Right atrium auricular region (tissue), 2 donors: Measurements from ENCODE around the gene NDUFA8. TPM values are rescaled to one million over a fixed set of nuclear protein-coding genes. Genes with fewer than 3 reads are reported as not detected.

Experiments
- DNase-seq: peaks from one replicate; pipeline ENCODE4 v3.0.0-alpha.2; 2019; ENCODE audit warnings: low spot score
- H3K27ac ChIP-seq, 2 donors: fragments of 200-600 bp; sonication (generic); 1 replicate in 1 of 2; 2 replicates in 1 of 2; pipeline ENCODE4 v1.5.1; 2016 to 2019
- H3K27me3 ChIP-seq, 2 donors: fragments of 200-600 bp; sonication (generic); one replicate each; pipeline versions ENCODE4 v1.5.1 to v1.6.0; 2017 to 2019
- H3K36me3 ChIP-seq: fragments of 200-600 bp; sonication (generic); one replicate; pipeline ENCODE4 v1.5.1; 2016
- H3K4me1 ChIP-seq, 2 donors: fragments of 200-600 bp; sonication (generic); one replicate each; pipeline versions ENCODE4 v1.5.1 to v1.6.0; 2017 to 2019
- H3K4me3 ChIP-seq, 2 donors: fragments of 200-600 bp; sonication (generic); 1 replicate in 1 of 2; 2 replicates in 1 of 2; pipeline ENCODE4 v1.5.1; 2017 to 2019; ENCODE audit warnings: mild to moderate bottlenecking in 1 of 2, moderate library complexity in 1 of 2
- H3K9me3 ChIP-seq, 2 donors: fragments of 200-600 bp; sonication (generic); one replicate each; pipeline ENCODE4 v1.5.1; 2019
- total RNA-seq, 2 donors: library from RNA; depleted of rRNA; stranded (reverse); fragments of >200 nt; gene quantifications; one replicate each; pipeline ENCODE4 v1.1.0, GENCODE V29; 2016
- TF ChIP-seq, protein P1 (sequence below), 2 donors: fragments of 200-600 bp; sonication (generic); IDR thresholded peaks; one replicate each; pipeline ENCODE4 v1.5.1; 2019; ENCODE audit warnings: antibody characterized with exemption in 2 of 2

The NDUFA8 gene
- 100 to 1,000 TPM; 169 to 236 TPM for total RNA-seq

DNA sequence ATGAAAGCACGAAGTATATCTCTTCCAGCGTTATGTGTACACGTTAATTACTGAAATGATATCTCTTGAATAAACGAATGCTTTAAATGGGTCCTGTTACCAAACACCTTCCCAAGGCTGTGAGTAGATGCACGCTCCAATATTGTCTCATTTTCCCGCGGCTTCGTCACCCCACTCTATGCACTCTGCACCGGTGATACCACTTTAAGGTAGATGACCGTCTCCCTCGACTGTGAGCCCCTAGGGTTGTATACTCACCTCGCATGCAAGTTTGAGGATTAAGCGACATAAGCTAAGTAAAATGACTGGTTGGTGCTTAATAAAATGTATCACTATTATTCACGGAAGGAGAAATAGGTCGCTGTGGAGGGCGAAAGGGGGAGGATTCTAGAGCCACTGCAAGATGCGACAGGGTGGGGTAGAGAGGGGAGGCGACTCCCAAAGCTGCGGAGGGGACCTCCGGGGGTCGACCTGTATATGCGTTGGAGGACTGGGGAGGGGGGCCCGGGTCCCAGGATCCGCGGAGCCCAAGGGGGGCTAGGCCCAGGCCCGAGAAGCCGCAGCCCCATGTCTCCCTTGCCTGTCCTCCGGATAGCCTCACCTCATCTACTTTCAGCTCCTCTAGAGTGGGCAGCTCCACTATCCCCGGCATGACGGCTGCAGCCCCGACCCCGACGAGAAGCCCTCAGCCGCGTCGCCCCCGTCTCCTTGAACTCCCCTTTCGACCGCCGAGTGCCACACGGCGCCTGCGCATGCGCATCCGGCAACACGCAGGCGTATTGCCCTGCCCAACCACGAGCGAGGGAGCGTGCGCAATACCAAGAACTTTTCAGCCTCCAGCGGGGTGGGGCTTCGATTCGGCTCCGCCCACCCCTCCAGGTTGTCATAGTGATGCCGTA is at the start of gene NDUFA8, which contains the start of gene MORN5:
Gene NDUFA8 (minus strand): TSS at position 754 of the 899 bp plus-strand sequence. CDS start 102 bp downstream, at position 652.
Gene MORN5 (plus strand): TSS at position 883 of the 899 bp plus-strand sequence. CDS start 65 bp downstream, outside the sequence.
- H3K4me1 ChIP-seq, result peaks cover 0 to 37% of the 10 kb centered on the region in 2 donors
- TF ChIP-seq, protein P1, sequence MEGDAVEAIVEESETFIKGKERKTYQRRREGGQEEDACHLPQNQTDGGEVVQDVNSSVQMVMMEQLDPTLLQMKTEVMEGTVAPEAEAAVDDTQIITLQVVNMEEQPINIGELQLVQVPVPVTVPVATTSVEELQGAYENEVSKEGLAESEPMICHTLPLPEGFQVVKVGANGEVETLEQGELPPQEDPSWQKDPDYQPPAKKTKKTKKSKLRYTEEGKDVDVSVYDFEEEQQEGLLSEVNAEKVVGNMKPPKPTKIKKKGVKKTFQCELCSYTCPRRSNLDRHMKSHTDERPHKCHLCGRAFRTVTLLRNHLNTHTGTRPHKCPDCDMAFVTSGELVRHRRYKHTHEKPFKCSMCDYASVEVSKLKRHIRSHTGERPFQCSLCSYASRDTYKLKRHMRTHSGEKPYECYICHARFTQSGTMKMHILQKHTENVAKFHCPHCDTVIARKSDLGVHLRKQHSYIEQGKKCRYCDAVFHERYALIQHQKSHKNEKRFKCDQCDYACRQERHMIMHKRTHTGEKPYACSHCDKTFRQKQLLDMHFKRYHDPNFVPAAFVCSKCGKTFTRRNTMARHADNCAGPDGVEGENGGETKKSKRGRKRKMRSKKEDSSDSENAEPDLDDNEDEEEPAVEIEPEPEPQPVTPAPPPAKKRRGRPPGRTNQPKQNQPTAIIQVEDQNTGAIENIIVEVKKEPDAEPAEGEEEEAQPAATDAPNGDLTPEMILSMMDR (IDR thresholded peaks at IDR 0.05), result no peak
- H3K27ac ChIP-seq, result peak within 1 kb of the TSS; percentile 91 to 94
- H3K4me3 ChIP-seq, result peak within 1 kb of the TSS; percentile 90 to 95
- peaks cover 0 to 11% of the 10 kb centered on the region in 2 donors for H3K9me3 ChIP-seq
- peak; percentile 97 for DNase-seq
- H3K36me3 ChIP-seq, result no peaks in the 10 kb centered on the region
- no peaks in the 10 kb centered on the region for H3K27me3 ChIP-seq

DNA sequence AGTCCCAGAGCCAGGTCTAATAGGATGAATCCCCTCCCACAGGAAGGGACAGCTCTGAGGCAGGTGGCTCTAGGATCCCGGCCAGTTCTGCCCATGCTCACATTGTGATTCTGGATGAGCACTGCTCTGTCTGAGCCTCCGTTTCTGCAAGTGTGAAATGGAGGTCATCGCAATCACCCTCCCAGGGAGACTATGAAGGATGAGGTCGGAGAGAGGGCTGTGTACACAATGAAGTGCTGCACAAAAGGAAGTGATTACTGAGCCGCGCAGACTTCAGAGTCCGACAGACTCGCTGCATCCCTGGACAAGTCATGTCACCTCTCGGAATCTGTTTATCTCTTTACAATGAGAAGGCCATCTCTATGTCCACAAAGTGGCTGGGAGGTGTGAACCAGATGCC is 47.5 kb upstream of the NDUFA8 start:
- H3K4me3 ChIP-seq, result no peak overlapping the region
- TF ChIP-seq, protein P1 (IDR thresholded peaks at IDR 0.05), result no peak
- no peak for DNase-seq

DNA sequence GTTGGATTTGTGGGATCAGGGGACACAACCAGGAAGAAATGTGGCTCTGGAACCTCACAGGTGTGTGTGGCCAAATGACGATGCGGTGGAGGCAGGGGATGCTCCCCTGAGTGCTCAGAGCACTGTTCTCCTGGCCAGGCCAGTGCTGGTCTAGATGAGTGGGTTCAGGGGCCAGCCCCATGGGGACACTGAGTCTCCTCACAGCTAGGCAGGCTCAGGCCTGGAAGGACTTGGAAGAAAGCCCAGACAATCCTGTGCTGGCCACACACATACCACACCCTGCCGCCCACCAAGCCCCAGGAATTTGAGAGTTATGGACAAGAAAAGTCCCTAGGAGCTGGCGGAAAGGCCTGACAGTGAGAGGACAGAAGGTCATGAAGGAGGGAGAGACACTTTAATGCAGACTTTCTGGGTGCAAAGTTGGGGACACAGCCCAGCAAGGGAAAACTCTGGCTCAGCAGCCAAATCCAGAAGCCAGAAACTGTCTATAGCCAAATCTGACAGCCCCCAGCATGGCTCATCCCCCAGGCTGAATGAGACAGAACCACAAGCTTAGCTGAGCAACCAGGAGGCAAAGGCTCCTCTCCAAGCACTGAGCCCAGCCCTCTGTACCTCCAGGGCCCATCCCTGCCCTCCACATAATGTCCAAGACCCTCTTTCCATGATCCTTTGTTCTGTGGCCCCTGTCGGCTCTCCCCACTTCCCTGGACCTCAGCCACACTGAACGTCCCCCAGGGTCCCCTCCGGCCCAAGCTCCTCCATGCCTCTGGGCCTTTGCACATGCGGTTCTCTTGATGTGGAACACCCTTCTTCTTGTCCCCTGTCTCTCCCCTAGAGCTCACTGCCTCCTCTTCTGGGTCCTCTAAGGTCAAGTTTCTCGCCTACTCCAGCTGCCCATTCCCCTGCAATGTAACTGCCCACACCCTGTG is 46.8 kb upstream of the NDUFA8 start:
- no peaks in the 10 kb centered on the region for H3K36me3 ChIP-seq
- no peaks in the 10 kb centered on the region for H3K9me3 ChIP-seq
- no peak overlapping the region for H3K4me3 ChIP-seq
- no peak for DNase-seq
- H3K27ac ChIP-seq, result no peak overlapping the region
- H3K27me3 ChIP-seq, result no peaks in the 10 kb centered on the region
- H3K4me1 ChIP-seq, result no peaks in the 10 kb centered on the region
- TF ChIP-seq, protein P1 (IDR thresholded peaks at IDR 0.05), result no peak

More for the DNA sequence above, 47.5 kb upstream of the NDUFA8 start:
- H3K36me3 ChIP-seq, result no peaks in the 10 kb centered on the region
- no peak overlapping the region for H3K27ac ChIP-seq
- H3K9me3 ChIP-seq, result no peaks in the 10 kb centered on the region
- H3K27me3 ChIP-seq, result no peaks in the 10 kb centered on the region
- no peaks in the 10 kb centered on the region for H3K4me1 ChIP-seq

DNA sequence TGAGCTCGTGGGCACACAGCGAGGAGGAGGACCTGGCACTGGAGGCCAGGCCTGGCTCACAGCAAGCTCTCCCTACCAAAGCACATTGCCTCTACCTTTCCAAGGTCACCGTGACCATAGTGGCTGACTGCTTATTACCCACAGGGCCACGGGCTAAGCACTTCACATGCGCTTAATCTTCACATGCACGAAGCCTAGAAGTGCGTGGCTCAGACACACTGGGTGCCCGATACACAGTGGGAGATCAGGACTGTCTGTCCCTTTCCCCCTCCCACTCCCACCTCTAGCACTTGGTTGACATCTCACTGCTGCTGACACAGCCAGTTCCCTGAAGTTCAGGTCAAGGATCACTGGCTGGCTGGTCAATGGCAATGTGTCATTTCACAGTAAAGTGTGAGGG is 45.6 kb upstream of the NDUFA8 start:
- Histone ChIP-seq H3K9me3 (no peaks in the 10 kb centered on the region), H3K4me1 (no peaks in the 10 kb centered on the region), H3K36me3 (no peaks in the 10 kb centered on the region), H3K4me3 (no peak overlapping the region), H3K27me3 (no peaks in the 10 kb centered on the region), H3K27ac (no peak overlapping the region)
- DNase-seq, result no peak
- TF ChIP-seq, protein P1 (IDR thresholded peaks at IDR 0.05), result no peak

DNA sequence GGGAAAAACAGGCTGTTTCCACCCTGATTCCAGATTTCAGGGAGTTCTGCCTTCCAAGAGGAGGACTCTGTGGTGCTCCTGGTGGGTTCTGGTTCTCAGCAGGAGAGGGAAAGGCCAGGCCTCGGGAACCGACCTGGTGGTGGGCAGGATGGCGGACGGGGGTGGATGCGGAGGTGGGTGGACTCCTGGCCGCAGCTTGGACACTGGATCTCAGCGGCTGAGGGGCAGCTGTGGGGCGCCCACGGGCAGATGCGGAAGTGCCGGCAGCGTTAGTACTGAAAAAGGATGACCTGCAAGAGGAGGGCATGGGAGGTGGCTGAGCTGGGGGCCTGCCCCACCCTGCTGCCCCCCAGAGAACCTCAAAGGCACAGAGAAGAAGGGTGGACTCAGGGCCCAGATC is 44.9 kb upstream of the NDUFA8 start:
- H3K36me3 ChIP-seq, result no peaks in the 10 kb centered on the region
- no peaks in the 10 kb centered on the region for H3K9me3 ChIP-seq
- H3K27ac ChIP-seq, result no peak overlapping the region
- DNase-seq, result no peak
- TF ChIP-seq, protein P1 (IDR thresholded peaks at IDR 0.05), result no peak
- no peaks in the 10 kb centered on the region for H3K4me1 ChIP-seq
- no peaks in the 10 kb centered on the region for H3K27me3 ChIP-seq
- no peak overlapping the region for H3K4me3 ChIP-seq
